NCI-H510A treated with DMSO at 0.1 percent for 48 hours (cell line): ENCODE measurements around the gene STARD7.
"Not testable (repeated sequence)": the region's sequence is repeated elsewhere in the genome, so short reads cannot be mapped to it uniquely, and the experiment has no call there.

ENCODE experiments used
- DNase-seq: peaks from one replicate; lab custom pipeline; 2025; lab: John Stamatoyannopoulos, UW

Gene STARD7

DNA sequence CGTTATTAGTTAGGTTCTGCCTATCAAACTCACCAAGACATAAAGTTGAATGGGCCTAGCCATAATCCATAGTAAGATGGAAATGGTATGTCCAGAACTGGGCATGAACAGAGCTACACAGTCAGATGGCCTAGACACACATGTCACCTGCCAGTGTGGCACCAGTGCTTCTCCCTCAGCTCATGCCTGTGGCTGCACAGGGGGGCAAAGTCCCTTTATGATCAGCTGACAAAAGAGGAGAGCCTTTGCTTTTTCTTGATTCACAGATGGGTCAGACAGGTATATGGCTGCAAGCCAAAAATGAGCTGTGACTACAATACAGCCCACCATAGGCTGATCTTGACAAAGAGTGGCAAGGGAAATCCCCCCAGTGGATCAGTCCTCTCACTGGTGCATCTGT, 28.3 kb upstream of the STARD7 start:
- DNase-seq: no peak

DNA sequence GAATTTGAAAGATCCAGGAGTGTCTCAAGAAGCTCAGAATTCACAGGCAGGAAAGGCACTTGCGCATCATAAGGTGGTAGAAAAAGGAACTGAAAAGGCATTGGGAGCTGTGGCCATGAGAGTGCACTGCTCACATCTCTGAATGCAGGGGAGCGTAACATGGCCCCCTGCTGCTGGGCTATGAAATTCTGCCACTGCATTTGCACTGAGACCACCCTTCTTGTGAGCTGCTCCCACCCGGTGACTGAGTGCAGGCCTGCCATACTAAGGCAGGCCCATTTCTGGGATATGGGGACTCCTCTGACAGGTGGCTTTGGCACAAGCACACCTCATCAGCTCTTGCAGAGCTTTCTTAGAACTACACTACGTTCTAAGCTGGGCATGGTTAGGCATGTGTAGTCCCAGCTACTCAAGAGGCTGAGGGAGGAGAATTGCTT, 25.3 kb upstream of the STARD7 start:
- no peak for DNase-seq

DNA sequence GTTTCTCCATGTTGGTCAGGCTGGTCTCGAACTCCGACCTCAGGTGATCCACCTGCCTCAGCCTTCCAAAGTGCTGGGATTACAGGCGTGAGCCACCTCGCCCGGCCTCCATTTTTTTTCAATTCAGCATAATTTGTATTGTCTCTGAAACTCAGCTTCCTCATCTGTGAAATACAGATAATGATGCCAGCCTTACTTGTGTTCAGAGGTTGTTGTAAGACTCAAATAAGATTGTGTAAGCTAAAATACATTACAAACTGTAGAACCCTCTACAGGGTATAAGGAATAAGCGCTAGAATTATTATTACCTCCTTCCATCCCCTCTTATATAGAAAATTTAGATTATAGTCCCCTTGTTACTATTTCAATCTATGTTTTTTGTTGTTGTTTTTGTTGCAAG, 24.8 kb upstream of the STARD7 start:
- no peak for DNase-seq

GRCh38 chr2:96231316-96231715, 22.7 kb upstream of the STARD7 start:
- DNase-seq: no peak

DNA sequence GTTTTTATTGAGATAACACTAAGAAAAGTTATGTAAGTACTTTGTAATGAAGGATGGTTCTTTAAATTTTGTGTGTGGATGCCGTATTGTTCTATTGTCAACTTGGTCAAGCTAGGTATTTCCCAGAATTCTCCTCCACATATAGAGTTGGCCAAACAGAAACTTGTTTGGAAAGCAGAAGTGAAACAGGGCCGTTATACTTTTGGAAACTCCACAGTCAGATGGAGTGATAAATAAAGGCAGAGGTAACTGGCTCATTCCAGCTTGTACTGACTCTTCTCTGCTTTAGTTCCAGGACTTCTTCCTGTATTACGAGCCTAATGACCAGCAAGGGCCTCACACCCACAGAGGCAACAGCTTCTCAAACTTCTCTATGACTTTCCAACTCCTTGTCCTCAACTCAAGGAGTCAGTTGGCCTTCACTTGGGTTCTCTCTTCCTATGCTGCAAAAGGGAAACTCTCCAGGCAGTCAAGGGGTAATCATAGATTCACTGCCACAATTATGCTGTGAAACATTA, 16.4 kb upstream of the STARD7 start:
- no peak for DNase-seq

- not testable (repeated sequence) for DNase-seq
These were observed 12.5 kb upstream of the STARD7 start for GRCh38 chr2:96221106-96221505.

DNA sequence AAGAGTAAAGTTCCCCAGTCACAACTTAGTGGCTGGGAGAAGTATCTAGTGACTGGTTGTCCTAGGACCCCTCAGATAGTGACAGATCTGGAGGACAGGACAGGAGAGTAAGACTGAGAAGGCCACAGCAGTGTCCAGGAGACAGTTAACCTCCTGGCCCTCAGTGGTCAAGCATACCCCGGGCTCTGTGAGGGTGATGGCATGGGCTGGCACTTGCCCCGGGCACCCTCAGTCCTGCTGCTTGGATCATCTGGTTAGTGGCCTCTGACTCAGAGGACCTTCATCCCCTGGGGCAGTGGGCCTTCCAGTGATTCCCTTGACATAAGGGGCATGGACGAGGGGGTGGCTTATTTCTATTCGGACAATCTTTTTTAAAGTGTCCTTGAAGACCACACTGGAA, 11.3 kb upstream of the STARD7 start:
- DNase-seq: not testable (repeated sequence)

- no peak for DNase-seq
These were observed 10.0 kb upstream of the STARD7 start for GRCh38 chr2:96218508-96219131.

GRCh38 chr2:96214554-96214953, 5.9 kb upstream of the STARD7 start:
- no peak for DNase-seq

DNA sequence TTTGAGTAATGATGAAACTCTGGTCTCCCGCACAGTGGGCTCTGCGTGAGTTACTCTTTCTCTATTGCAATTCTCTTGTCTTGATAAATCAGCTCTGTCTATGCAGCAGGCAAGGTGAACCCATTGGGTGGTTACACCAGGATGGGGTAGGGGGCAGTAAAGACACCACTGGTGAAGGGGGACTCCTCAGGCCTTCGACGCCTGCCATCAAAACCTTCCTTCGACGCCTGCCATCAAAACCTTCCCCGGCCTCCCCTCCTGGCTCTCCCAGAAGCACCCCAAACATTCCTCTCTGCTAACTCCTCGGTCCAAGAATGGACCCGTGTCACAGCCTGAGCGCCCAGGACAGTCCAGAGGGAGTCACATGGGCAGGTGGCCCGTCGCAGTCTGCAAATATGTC, 4.8 kb upstream of the STARD7 start:
- DNase-seq: no peak

DNA sequence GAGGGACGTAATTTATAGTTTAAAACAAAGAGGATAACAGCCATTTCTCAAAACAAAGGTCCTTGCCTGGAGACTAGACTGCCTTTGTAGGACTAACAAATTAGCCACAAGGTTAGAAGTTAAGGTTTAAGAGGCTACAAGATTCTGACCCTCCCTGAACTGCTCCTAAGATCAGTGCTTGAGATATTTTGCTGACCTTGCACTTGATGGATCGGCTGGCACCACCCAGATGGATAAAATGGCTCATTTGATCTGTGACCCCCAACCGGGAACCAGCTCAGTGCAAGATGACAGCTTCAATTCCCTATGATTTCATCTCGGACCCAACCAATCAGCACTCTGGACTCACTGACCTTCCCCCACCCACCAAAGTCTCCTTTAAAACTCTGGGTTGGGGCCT, 3.7 kb upstream of the STARD7 start:
- no peak for DNase-seq

DNA sequence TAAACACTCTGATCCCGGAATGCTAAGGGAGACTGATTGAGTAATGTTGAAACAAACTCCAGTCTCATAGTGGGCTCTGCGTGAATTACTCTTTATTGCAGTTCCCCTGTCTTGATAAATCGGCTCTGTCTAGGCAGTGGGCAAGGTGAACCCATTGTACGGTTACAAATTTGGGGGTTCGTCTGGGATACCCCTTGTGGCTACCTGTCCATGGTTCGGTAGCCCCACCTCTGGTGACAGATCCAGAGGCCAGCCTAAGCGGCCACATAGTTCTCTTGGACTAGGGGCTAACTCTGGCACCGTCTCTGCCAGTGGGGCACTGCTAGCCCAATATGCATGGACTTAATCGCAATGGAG, 1.1 kb upstream of the STARD7 start:
- DNase-seq: no peak

- DNase-seq: no peak
These were observed 543 bp upstream of the STARD7 start for GRCh38 chr2:96209011-96209728.

- DNase-seq: no peak
These were observed 869 bp downstream of the STARD7 start for GRCh38 chr2:96207774-96208142.

- no peak for DNase-seq
These were observed 1.4 kb downstream of the STARD7 start for GRCh38 chr2:96207073-96207773.

GRCh38 chr2:96205888-96206287, 2.7 kb downstream of the STARD7 start:
- no peak for DNase-seq

DNA sequence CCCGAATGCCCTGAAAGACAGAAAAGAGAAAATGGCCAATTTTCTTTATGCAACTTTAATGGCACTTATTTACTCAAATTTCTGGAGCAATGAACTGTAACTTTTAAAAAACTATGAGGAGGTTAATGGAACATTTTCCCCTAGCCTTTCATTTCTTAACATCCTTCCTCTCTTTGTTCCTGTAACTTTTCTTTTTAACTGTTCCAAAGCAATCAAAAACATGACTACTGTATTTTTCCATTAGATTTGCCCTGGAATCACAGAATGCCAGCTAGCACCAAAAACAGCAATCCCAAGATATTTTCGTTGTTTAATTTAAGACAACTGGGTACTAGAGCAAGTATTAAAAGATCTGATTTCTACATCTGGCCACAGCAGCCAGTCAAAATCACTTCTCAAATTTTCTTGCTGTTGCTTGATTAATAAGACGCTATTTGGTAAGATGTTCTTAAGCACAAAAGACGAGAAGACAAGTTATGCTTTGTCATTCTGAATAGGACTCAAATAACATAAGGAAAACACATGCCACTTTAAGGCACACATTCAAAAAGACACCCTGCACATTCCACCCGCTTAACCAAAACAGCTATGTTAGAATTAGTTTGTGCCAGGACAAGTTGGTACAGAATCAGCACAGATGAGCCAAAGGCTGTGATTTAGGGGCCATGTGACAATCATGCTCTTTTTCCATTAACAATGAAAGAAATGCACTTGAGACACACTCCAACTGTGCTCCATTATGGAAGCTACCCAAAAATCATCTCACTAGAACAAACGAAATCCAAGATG, 3.6 kb downstream of the STARD7 start:
- DNase-seq: no peak

DNA sequence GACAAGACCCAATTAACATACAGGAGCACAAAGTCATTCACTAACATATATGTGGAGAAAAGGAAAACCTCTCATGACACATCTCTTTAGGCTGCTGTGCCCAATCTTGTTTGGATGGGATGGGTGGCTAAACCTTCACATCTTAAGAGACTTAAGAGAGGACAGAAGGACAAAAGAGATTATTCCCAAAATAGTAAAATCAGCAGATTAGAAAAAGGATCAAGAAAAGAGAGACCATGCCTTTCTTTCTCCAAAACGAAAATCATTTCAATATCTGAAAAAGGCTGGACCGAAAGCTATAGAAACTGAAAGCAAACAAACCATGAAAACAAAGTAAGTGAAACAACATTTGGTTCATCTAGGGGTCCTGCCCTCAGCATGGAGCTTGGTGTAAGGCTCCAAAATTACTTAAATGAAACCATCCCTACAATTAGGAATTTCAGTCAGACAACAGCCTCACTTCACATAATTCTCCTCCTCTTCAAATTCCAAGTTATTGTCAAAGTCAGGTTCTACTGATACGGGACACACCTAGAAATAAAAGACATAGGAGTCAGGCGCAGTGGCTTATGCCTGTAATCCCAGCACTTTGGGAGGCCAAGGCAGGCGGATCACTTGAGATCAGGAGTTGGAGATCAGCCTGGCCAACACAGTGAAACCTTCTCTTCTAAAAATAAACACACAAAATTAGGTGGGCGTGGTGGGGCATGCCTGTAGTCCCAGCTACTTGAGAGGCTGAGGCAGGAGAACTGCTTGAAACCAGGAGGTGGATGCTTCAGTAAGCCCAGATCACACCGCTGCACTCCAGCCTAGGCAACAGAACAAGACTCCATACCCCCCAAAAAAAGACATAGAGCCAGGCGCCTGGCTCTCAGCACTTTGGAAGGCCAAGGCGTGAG, 5.2 kb downstream of the STARD7 start:
- DNase-seq: no peak

DNA sequence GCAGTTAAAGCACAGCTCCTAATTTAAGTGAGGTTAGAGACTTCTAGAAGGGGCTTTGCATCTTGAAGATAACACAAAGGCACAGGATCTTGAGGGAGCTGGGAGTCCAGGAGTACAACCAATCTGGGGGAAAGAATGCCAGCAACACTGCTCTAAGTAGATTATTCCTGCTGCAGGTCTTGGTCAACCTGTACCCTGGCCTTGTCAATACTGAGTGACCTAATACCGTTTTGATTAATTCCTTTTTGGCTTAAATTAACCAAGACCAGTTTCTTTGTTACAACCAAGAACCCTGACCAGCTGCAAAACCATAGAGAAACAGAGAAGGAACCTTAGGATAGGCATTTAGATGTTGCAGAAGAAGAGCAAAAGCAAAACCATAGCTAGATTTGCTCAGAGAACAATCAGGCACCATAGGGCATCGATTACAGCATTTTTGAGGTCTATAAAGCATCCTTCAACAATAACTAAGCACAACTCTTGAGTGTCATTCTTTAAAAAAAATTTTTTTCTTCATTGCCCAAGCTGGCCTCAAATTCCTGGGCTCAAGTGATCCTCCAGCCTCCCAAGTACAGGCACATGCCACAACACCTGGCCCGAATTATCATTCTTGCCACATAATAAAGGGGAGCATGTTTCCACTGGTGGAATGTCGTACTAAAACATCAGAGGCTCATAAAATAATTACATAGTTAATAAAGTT, 6.3 kb downstream of the STARD7 start:
- no peak for DNase-seq

DNA sequence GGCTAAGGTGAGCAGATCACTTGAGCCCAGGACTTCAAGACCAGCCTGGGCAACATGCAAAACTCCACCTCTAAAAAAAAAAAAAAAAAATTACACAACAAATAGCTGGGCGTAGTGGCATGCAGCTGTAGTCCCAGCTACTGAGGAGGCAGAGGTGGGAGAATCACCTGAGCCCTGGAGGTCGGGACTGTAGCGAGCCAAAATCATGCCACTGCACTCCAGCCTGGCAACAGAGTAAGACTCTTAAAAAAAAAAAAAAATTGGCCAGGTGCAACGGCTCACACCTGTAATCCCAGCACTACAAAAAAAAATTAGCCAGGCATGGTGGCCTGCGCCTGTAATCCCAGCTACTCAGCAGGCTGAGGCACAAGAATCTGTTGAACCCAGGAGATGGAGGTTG, 7.3 kb downstream of the STARD7 start:
- no peak for DNase-seq

GRCh38 chr2:96198921-96199320, 9.7 kb downstream of the STARD7 start:
- no peak for DNase-seq
